Measurements from ENCODE around the gene PAX4. TPM values are rescaled to one million over a fixed set of nuclear protein-coding genes. Genes with fewer than 3 reads are reported as not detected.

The PAX4 gene
- total RNA-seq, 2 donors from 2014 or later = not detected

- ATAC-seq (replicated peaks in 1 of 2) = no peak
- Mint-ChIP-seq H3K9me3 (no peaks in the 10 kb centered on the region), H3K4me3 (peak overlapping the region in 1 of 2 donors; percentile 97), H3K4me1 (ENCODE audit: low read depth) (peaks cover 38% of the 10 kb centered on the region), H3K27me3 (ENCODE audit: low read depth) (no peaks in the 10 kb centered on the region), H3K27ac (peak overlapping the region; percentile 98), H3K36me3 (ENCODE audit: insufficient read depth in 2 of 2) (peaks cover 6 to 26% of the 10 kb centered on the region in 2 donors)
- DNase-seq = peak in 1 of 2 donors; percentile 34
Measured at GRCh38 chr7:127650847-127651555, 33.1 kb upstream of the PAX4 start.

DNA sequence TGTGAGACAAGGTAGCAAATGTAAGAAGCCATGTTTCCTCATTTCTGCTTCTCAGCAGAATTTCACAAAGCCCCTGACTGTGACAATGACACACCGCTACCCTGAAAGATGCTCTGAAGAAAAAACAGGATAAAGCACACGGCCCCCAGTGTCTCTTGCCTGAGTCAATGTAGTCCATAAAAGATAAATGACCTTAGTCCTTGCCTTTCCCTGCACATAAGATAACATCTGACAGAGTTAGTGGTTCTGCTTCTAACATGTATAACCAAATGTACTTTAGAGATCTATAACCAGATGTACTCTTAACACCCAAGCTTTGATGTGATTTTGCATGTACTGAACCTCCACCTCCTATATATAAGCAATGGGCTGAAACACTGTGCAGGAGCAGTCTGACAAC is 31.0 kb upstream of the PAX4 start:
- Mint-ChIP-seq H3K36me3 (ENCODE audit: insufficient read depth in 2 of 2) (peaks cover 6 to 18% of the 10 kb centered on the region in 2 donors), H3K4me1 (ENCODE audit: low read depth) (peaks cover 18% of the 10 kb centered on the region), H3K9me3 (no peaks in the 10 kb centered on the region), H3K27me3 (ENCODE audit: low read depth) (no peaks in the 10 kb centered on the region), H3K4me3 (no peak overlapping the region), H3K27ac (no peak overlapping the region)
- ATAC-seq (replicated peaks in 1 of 2) = no peak
- no peak for DNase-seq

DNA sequence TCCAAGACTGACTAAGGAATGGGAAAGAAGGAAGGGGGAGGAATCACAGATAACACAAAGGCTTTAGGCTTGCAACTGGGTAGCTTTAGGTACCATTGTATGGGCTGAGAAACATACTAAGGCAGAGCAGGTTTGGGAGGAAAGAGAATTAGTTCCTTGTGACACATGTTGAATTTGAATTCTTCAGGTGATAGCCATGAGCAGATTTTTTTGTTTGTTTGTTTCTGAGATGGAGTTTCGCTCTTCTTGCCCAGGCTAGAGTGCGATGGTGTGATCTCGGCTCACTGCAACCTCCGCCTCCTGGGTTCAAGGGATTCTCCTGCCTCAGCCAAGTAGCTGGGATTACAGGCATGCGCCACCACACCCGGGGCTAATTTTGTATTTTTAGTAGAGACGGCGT is 29.7 kb upstream of the PAX4 start:
- no peak overlapping the region for H3K4me3 Mint-ChIP-seq
- DNase-seq = no peak
- peaks cover 3 to 10% of the 10 kb centered on the region in 2 donors for H3K36me3 Mint-ChIP-seq (ENCODE audit: insufficient read depth in 2 of 2)
- H3K4me1 Mint-ChIP-seq (ENCODE audit: low read depth) = peaks cover 6% of the 10 kb centered on the region
- no peak overlapping the region for H3K27ac Mint-ChIP-seq
- H3K27me3 Mint-ChIP-seq (ENCODE audit: low read depth) = no peaks in the 10 kb centered on the region
- H3K9me3 Mint-ChIP-seq = no peaks in the 10 kb centered on the region
- no peak for ATAC-seq (replicated peaks in 1 of 2)

GRCh38 chr7:127644484-127644883 is 26.5 kb upstream of the PAX4 start:
- H3K36me3 Mint-ChIP-seq (ENCODE audit: insufficient read depth in 2 of 2) = no peaks in the 10 kb centered on the region
- peaks cover 6% of the 10 kb centered on the region for H3K27me3 Mint-ChIP-seq (ENCODE audit: low read depth)
- ATAC-seq (replicated peaks in 1 of 2) (no peak), DNase-seq (no peak)
- no peaks in the 10 kb centered on the region for H3K9me3 Mint-ChIP-seq
- H3K4me3 Mint-ChIP-seq = no peak overlapping the region
- H3K27ac Mint-ChIP-seq = no peak overlapping the region
- no peaks in the 10 kb centered on the region for H3K4me1 Mint-ChIP-seq (ENCODE audit: low read depth)

GRCh38 chr7:127638197-127638596 is 20.3 kb upstream of the PAX4 start:
- no peak overlapping the region for H3K27ac Mint-ChIP-seq
- H3K4me3 Mint-ChIP-seq = no peak overlapping the region
- no peaks in the 10 kb centered on the region for H3K36me3 Mint-ChIP-seq (ENCODE audit: insufficient read depth in 2 of 2)
- ATAC-seq (replicated peaks in 1 of 2) (no peak), DNase-seq (no peak)
- no peaks in the 10 kb centered on the region for H3K9me3 Mint-ChIP-seq
- no peaks in the 10 kb centered on the region for H3K4me1 Mint-ChIP-seq (ENCODE audit: low read depth)
- H3K27me3 Mint-ChIP-seq (ENCODE audit: low read depth) = peaks cover 27% of the 10 kb centered on the region

GRCh38 chr7:127635659-127636285 is 17.8 kb upstream of the PAX4 start:
- no peak overlapping the region for H3K4me3 Mint-ChIP-seq
- H3K27ac Mint-ChIP-seq = no peak overlapping the region
- ATAC-seq (replicated peaks in 1 of 2) (no peak), DNase-seq (no peak)
- no peaks in the 10 kb centered on the region for H3K36me3 Mint-ChIP-seq (ENCODE audit: insufficient read depth in 2 of 2)
- H3K9me3 Mint-ChIP-seq = no peaks in the 10 kb centered on the region
- peaks cover 27% of the 10 kb centered on the region for H3K27me3 Mint-ChIP-seq (ENCODE audit: low read depth)
- no peaks in the 10 kb centered on the region for H3K4me1 Mint-ChIP-seq (ENCODE audit: low read depth)

DNA sequence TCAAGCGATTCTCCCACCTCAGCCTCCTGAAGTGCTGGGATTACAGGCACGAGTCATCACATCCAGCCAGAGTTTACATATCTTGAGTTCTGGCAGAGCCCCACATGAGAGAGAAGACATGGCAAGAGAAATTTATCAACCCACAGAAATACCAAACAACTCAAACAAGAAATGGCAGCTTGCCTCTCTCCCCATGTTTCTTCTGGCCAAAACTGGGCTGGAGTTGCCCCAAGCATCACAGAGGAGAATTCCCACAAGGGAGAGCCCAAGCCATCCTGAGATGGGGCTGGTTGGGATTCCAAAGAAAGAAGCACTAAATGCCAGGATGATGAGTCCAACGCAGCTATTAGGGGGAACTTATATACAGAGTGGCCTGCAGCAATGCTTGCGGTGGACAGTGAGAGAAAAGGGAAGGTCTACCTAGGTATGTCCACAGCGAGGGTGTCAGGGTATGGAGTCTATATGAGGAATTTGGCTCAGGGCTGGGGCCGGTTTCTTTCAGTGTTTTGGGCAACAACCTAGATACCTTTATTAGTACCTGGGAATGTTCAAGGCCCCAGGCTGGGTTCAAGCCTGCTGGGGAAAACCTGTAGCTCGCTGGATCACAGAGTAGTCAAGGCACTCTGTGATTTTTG is 14.5 kb upstream of the PAX4 start:
- DNase-seq (no peak), ATAC-seq (replicated peaks in 1 of 2) (no peak)
- Mint-ChIP-seq H3K27me3 (ENCODE audit: low read depth) (peaks cover 21% of the 10 kb centered on the region), H3K27ac (no peak overlapping the region), H3K9me3 (no peaks in the 10 kb centered on the region), H3K4me1 (ENCODE audit: low read depth) (peaks cover 7% of the 10 kb centered on the region), H3K36me3 (ENCODE audit: insufficient read depth in 2 of 2) (no peaks in the 10 kb centered on the region), H3K4me3 (no peak overlapping the region)

DNA sequence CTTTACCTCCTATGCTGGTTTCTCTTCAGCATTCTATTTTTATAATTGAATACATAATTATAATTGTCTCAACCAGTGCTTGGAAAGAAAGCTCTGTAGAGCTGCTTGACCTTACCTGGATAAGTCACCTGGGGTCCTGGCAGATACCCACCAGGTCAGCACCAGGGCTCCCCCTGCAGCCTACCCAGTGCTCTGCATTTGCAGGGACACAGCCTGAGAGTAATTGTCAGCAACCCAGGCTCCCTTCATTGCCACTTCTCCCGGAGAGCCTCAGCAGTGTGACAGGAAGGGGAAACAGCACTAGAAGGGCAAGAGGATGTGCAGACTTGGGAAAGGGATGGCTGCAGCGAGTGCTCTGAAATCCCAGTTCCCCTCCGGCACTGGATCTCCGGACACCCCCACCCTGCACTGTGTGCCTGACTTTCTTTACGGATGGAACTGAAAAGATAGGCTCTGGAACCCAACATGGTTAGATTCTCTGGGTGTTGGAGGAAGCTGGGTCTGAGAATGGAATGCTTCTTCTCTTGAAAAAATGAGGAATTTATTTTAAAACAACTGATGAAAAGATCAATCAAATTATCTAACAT is 11.4 kb upstream of the PAX4 start:
- peaks cover 7% of the 10 kb centered on the region for H3K4me1 Mint-ChIP-seq (ENCODE audit: low read depth)
- ATAC-seq (replicated peaks in 1 of 2) = peak; percentile 65 to 71

GRCh38 chr7:127628445-127628844 is 10.5 kb upstream of the PAX4 start:
- no peak overlapping the region for H3K4me3 Mint-ChIP-seq
- ATAC-seq (replicated peaks in 1 of 2) (no peak), DNase-seq (no peak)
- H3K36me3 Mint-ChIP-seq (ENCODE audit: insufficient read depth in 2 of 2) = no peaks in the 10 kb centered on the region
- peaks cover 7% of the 10 kb centered on the region for H3K27me3 Mint-ChIP-seq (ENCODE audit: low read depth)
- peaks cover 7% of the 10 kb centered on the region for H3K4me1 Mint-ChIP-seq (ENCODE audit: low read depth)
- no peak overlapping the region for H3K27ac Mint-ChIP-seq
- H3K9me3 Mint-ChIP-seq = no peaks in the 10 kb centered on the region

More for the DNA sequence above, 11.4 kb upstream of the PAX4 start:
- no peaks in the 10 kb centered on the region for H3K36me3 Mint-ChIP-seq (ENCODE audit: insufficient read depth in 2 of 2)
- no peaks in the 10 kb centered on the region for H3K9me3 Mint-ChIP-seq
- peak; percentile 46 to 49 for DNase-seq
- no peak overlapping the region for H3K4me3 Mint-ChIP-seq
- no peak overlapping the region for H3K27ac Mint-ChIP-seq
- H3K27me3 Mint-ChIP-seq (ENCODE audit: low read depth) = peaks cover 15% of the 10 kb centered on the region

GRCh38 chr7:127625331-127625730 is 7.4 kb upstream of the PAX4 start:
- Mint-ChIP-seq H3K27ac (no peak overlapping the region), H3K4me3 (no peak overlapping the region), H3K9me3 (no peaks in the 10 kb centered on the region), H3K27me3 (ENCODE audit: low read depth) (peaks cover 34% of the 10 kb centered on the region), H3K4me1 (ENCODE audit: low read depth) (peaks cover 18% of the 10 kb centered on the region), H3K36me3 (ENCODE audit: insufficient read depth in 2 of 2) (no peaks in the 10 kb centered on the region)
- ATAC-seq (replicated peaks in 1 of 2) (no peak), DNase-seq (no peak)

GRCh38 chr7:127620406-127621233 is 2.7 kb upstream of the PAX4 start:
- no peaks in the 10 kb centered on the region for H3K9me3 Mint-ChIP-seq
- peak overlapping the region in 1 of 2 donors; percentile 51 for H3K4me3 Mint-ChIP-seq
- DNase-seq (no peak), ATAC-seq (replicated peaks in 1 of 2) (no peak)
- no peaks in the 10 kb centered on the region for H3K36me3 Mint-ChIP-seq (ENCODE audit: insufficient read depth in 2 of 2)
- no peak overlapping the region for H3K27ac Mint-ChIP-seq
- H3K4me1 Mint-ChIP-seq (ENCODE audit: low read depth) = peaks cover 17% of the 10 kb centered on the region
- peaks cover 66% of the 10 kb centered on the region for H3K27me3 Mint-ChIP-seq (ENCODE audit: low read depth)

DNA sequence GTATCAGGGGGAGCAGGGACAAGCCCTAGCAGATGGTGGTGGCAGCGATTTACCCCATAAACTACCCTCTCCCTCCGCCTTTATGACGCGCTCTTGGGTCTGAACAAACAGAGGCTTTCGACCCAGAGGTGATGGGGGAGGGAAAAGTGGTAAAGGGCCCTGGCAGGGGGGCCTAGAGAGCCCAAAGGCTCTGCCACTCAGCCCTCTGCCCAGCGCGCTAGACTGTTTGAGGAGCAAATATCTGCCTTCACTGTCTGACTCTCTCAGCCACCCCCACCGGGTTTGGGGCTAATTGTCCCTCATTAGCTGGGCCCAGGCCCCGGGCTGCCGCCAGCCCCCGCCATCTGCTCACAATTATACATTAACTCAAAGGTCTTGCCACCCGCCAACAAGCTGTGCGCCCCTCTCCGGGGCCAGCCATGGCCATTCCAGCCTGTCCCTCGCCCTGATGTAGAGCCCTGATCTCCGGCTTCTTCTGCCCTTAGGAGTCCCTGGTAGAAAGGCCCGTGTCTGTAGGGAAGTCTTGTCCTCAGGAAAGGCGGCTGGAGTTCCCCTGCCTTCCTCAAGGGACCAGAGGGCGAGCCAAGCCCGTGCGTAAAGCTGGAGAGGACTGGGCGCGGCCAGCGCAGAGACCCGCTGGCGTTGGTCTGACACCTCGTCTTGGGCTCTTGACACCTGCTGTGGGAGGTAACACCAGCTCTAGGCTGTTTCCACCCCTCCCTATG is 1.9 kb upstream of the PAX4 start:
- Mint-ChIP-seq H3K4me1 (ENCODE audit: low read depth) (peaks cover 17% of the 10 kb centered on the region), H3K4me3 (no peak overlapping the region), H3K9me3 (no peaks in the 10 kb centered on the region), H3K27ac (no peak overlapping the region), H3K36me3 (ENCODE audit: insufficient read depth in 2 of 2) (no peaks in the 10 kb centered on the region), H3K27me3 (ENCODE audit: low read depth) (peaks cover 68% of the 10 kb centered on the region)
- DNase-seq (no peak), ATAC-seq (replicated peaks in 1 of 2) (no peak)

All from activated T-cell treated with anti-CD3 and anti-CD28 coated beads, Interleukin-2, amount 50 U/mL, for 72 hours (primary cell).